GM23248 (cell line): Measurements from ENCODE around the gene TBX3.

Source experiments
- EZH2 ChIP-seq: fragments of 200-600 bp; sonication (generic); IDR thresholded peaks from 2 replicates; pipeline ENCODE4 v1.6.1; 2018; ENCODE audit warnings: antibody characterized with exemption, mild to moderate bottlenecking; ENCODE audit not compliant: insufficient read depth, poor library complexity, severe bottlenecking
- EZH2phosphoT487 ChIP-seq: fragments of 200-600 bp; sonication (generic); IDR thresholded peaks from 2 replicates; pipeline ENCODE4 v1.6.1; 2018; ENCODE audit warnings: antibody characterized with exemption, moderate library complexity, mild to moderate bottlenecking, low read depth; ENCODE audit not compliant: insufficient read depth

- TF ChIP-seq EZH2 (no peak), EZH2phosphoT487 (no peak)
Measured at GRCh38 chr12:114709112-114709511, 25.1 kb upstream of the TBX3 start.
